Neural crest cell (in vitro differentiated cells): ENCODE measurements around the gene A1BG. TPM values are rescaled to one million over a fixed set of nuclear protein-coding genes. Genes with fewer than 3 reads are reported as not detected.
"Not testable (repeated sequence)": the region's sequence is repeated elsewhere in the genome, so short reads cannot be mapped to it uniquely, and the experiment has no call there.

Experiments used
- DNase-seq: peaks from one replicate; pipeline ENCODE4 v3.0.0; 2021; ENCODE audit warnings: low read depth, mixed read lengths, low spot score
- H3K27ac Mint-ChIP-seq: one replicate; pipeline ENCODE4 v1.8.0; 2021; ENCODE audit warnings: mild to moderate bottlenecking, mixed read lengths; ENCODE audit not compliant: unreplicated experiment
- H3K27me3 Mint-ChIP-seq: 2 replicates; pipeline ENCODE4 v1.8.0; 2021; ENCODE audit warnings: low read depth, mild to moderate bottlenecking, mixed read lengths
- H3K36me3 Mint-ChIP-seq: 2 replicates; pipeline ENCODE4 v1.8.0; 2021; ENCODE audit warnings: low read depth, mild to moderate bottlenecking, mixed read lengths
- H3K4me1 Mint-ChIP-seq: 2 replicates; pipeline ENCODE4 v1.8.0; 2021; ENCODE audit warnings: mixed read lengths
- H3K4me3 Mint-ChIP-seq: one replicate; pipeline ENCODE4 v1.8.0; 2021; ENCODE audit warnings: mild to moderate bottlenecking, mixed read lengths
- H3K9me3 Mint-ChIP-seq: 2 replicates; pipeline ENCODE4 v1.8.0; 2021; ENCODE audit warnings: mixed read lengths
- total RNA-seq: library from RNA; stranded (reverse); gene quantifications from 2 replicates; pipeline ENCODE4 v1.2.1, GENCODE V29; 2021
- TF ChIP-seq, protein P1 (sequence below): fragments of 200-600 bp; sonication (generic); conservative IDR thresholded peaks from 2 replicates; pipeline ENCODE4 v1.5.0; 2021; ENCODE audit warnings: antibody characterized with exemption, mild to moderate bottlenecking

Gene A1BG
- total RNA-seq, 1 donor from 2014 or later, result 17.8 TPM

DNA sequence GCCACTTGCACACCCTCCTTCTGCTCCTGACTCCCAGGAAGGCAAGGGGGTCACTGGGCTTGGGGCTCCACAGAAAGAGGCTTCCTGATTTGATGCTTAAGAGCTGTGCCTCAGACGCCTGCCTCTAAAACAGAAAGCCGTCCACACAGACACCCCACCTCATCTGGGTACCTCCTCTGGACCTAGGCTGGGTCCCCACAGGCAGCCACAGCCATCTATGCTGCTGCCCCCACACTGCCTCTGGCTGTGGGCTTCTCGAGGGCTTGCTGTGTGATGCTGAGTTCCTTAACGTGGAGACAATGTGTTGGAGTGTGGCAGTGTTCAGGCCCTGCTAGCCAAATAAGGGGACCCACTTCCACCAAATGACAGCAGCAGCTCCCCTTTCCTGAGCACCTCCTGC is 35.0 kb downstream of the A1BG start:
- no peaks in the 10 kb centered on the region for H3K27me3 Mint-ChIP-seq
- H3K4me3 Mint-ChIP-seq, result no peak overlapping the region
- no peak for DNase-seq
- TF ChIP-seq, protein P1, sequence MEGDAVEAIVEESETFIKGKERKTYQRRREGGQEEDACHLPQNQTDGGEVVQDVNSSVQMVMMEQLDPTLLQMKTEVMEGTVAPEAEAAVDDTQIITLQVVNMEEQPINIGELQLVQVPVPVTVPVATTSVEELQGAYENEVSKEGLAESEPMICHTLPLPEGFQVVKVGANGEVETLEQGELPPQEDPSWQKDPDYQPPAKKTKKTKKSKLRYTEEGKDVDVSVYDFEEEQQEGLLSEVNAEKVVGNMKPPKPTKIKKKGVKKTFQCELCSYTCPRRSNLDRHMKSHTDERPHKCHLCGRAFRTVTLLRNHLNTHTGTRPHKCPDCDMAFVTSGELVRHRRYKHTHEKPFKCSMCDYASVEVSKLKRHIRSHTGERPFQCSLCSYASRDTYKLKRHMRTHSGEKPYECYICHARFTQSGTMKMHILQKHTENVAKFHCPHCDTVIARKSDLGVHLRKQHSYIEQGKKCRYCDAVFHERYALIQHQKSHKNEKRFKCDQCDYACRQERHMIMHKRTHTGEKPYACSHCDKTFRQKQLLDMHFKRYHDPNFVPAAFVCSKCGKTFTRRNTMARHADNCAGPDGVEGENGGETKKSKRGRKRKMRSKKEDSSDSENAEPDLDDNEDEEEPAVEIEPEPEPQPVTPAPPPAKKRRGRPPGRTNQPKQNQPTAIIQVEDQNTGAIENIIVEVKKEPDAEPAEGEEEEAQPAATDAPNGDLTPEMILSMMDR, result no peak
- H3K9me3 Mint-ChIP-seq, result no peaks in the 10 kb centered on the region
- no peaks in the 10 kb centered on the region for H3K4me1 Mint-ChIP-seq
- no peak overlapping the region for H3K27ac Mint-ChIP-seq
- H3K36me3 Mint-ChIP-seq, result peaks cover 12% of the 10 kb centered on the region

GRCh38 chr19:58317476-58318072 is 35.7 kb downstream of the A1BG start:
- Mint-ChIP-seq H3K27me3 (no peaks in the 10 kb centered on the region), H3K27ac (no peak overlapping the region), H3K4me3 (no peak overlapping the region), H3K36me3 (peaks cover 17% of the 10 kb centered on the region), H3K4me1 (no peaks in the 10 kb centered on the region), H3K9me3 (no peaks in the 10 kb centered on the region)
- DNase-seq, result no peak
- TF ChIP-seq, protein P1, result no peak

DNA sequence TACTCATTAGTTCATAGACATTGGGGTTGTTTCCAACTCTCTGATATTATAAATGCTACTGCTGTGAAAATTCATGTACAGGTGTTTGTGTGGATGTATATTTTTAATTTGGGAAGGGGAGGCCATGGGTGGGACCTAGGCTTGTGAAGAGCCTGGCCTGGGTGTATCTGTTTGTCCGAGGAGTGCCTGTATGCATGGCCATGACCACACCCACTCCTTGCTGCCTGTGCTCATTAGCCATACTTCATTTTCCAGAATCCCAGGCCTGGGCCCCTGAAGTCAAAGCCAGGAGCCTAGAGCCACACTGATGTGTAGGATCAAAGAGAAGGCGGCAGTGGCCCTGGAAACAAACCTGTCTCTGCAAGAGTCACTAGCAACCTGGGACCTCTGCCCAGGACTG is 37.7 kb downstream of the A1BG start:
- Mint-ChIP-seq H3K4me1 (no peaks in the 10 kb centered on the region), H3K9me3 (no peaks in the 10 kb centered on the region), H3K4me3 (no peak overlapping the region), H3K27me3 (no peaks in the 10 kb centered on the region), H3K36me3 (peaks cover 29% of the 10 kb centered on the region), H3K27ac (no peak overlapping the region)
- no peak for DNase-seq
- TF ChIP-seq, protein P1, result no peak

GRCh38 chr19:58311345-58311865 is 41.9 kb downstream of the A1BG start:
- Mint-ChIP-seq H3K27ac (no peak overlapping the region), H3K4me3 (no peak overlapping the region), H3K9me3 (no peaks in the 10 kb centered on the region), H3K4me1 (peaks cover 10% of the 10 kb centered on the region), H3K36me3 (peaks cover 46% of the 10 kb centered on the region), H3K27me3 (no peaks in the 10 kb centered on the region)
- TF ChIP-seq, protein P1, result no peak
- no peak for DNase-seq

GRCh38 chr19:58310685-58311084 is 42.6 kb downstream of the A1BG start:
- not testable (repeated sequence) for H3K9me3 Mint-ChIP-seq, H3K27ac Mint-ChIP-seq, H3K27me3 Mint-ChIP-seq
- Mint-ChIP-seq H3K4me1 (peaks cover 17% of the 10 kb centered on the region), H3K36me3 (peaks cover 46% of the 10 kb centered on the region), H3K4me3 (peak overlapping the region; percentile 57)
- TF ChIP-seq, protein P1, result peak; percentile 66
- peak; percentile 54 for DNase-seq
